Stimulated activated memory B cell treated with anti-CD40 and anti-IgM and Interleukin-4, amounts not matched to agents 10 μg/mL and 1 μg/mL and 100 μg/mL, for 72 hours (primary cell): ENCODE measurements around the gene AKT1.

ENCODE experiments used
- ATAC-seq: fragments of 150-1000 bp; cut with Tn5 transposase; 2 replicates; pipeline ENCODE4 v1.10.0; 2021
- H3K27ac Mint-ChIP-seq: one replicate; pipeline ENCODE4 v1.8.0; 2022; ENCODE audit warnings: mild to moderate bottlenecking, mixed read lengths
- H3K27me3 Mint-ChIP-seq: one replicate; pipeline ENCODE4 v1.8.0; 2022; ENCODE audit warnings: mixed read lengths
- H3K36me3 Mint-ChIP-seq: one replicate; pipeline ENCODE4 v1.8.0; 2022; ENCODE audit warnings: mixed read lengths
- H3K4me1 Mint-ChIP-seq: one replicate; pipeline ENCODE4 v1.8.0; 2022; ENCODE audit warnings: mixed read lengths
- H3K4me3 Mint-ChIP-seq: one replicate; pipeline ENCODE4 v1.8.0; 2022; ENCODE audit warnings: mild to moderate bottlenecking, moderate library complexity, mixed read lengths
- H3K9me3 Mint-ChIP-seq: one replicate; pipeline ENCODE4 v1.8.0; 2022; ENCODE audit warnings: mixed read lengths

The AKT1 gene

GRCh38 chr14:104766863-104767633 is 28.5 kb downstream of the AKT1 start:
- ATAC-seq = no peak
- peaks cover 5% of the 10 kb centered on the region for H3K9me3 Mint-ChIP-seq
- peaks cover 11% of the 10 kb centered on the region for H3K4me1 Mint-ChIP-seq
- H3K27me3 Mint-ChIP-seq = no peaks in the 10 kb centered on the region
- no peak overlapping the region for H3K4me3 Mint-ChIP-seq
- H3K36me3 Mint-ChIP-seq = peaks cover 41% of the 10 kb centered on the region
- H3K27ac Mint-ChIP-seq = no peak overlapping the region

GRCh38 chr14:104766256-104766862 is 29.2 kb downstream of the AKT1 start:
- Mint-ChIP-seq H3K9me3 (peaks cover 5% of the 10 kb centered on the region), H3K27me3 (no peaks in the 10 kb centered on the region), H3K4me3 (no peak overlapping the region), H3K4me1 (peaks cover 11% of the 10 kb centered on the region), H3K36me3 (peaks cover 41% of the 10 kb centered on the region), H3K27ac (no peak overlapping the region)
- ATAC-seq = no peak

- no peak overlapping the region for H3K27ac Mint-ChIP-seq
- peaks cover 42% of the 10 kb centered on the region for H3K36me3 Mint-ChIP-seq
- peaks cover 5% of the 10 kb centered on the region for H3K9me3 Mint-ChIP-seq
- H3K4me1 Mint-ChIP-seq = peaks cover 11% of the 10 kb centered on the region
- H3K4me3 Mint-ChIP-seq = no peak overlapping the region
- no peaks in the 10 kb centered on the region for H3K27me3 Mint-ChIP-seq
- no peak for ATAC-seq
Measured at GRCh38 chr14:104765517-104765916, 30.0 kb downstream of the AKT1 start.

- Mint-ChIP-seq H3K27me3 (no peaks in the 10 kb centered on the region), H3K4me1 (peaks cover 37% of the 10 kb centered on the region), H3K36me3 (peaks cover 58% of the 10 kb centered on the region), H3K4me3 (no peak overlapping the region), H3K9me3 (no peaks in the 10 kb centered on the region), H3K27ac (no peak overlapping the region)
- no peak for ATAC-seq
Measured at GRCh38 chr14:104758981-104759969, 36.3 kb downstream of the AKT1 start.

GRCh38 chr14:104757681-104758392 is 37.7 kb downstream of the AKT1 start:
- H3K9me3 Mint-ChIP-seq = no peaks in the 10 kb centered on the region
- H3K4me3 Mint-ChIP-seq = no peak overlapping the region
- peaks cover 58% of the 10 kb centered on the region for H3K36me3 Mint-ChIP-seq
- H3K27me3 Mint-ChIP-seq = no peaks in the 10 kb centered on the region
- peak overlapping the region; percentile 42 for H3K27ac Mint-ChIP-seq
- ATAC-seq = no peak
- peaks cover 46% of the 10 kb centered on the region for H3K4me1 Mint-ChIP-seq

- H3K27ac Mint-ChIP-seq = peak overlapping the region; percentile 42
- H3K9me3 Mint-ChIP-seq = no peaks in the 10 kb centered on the region
- H3K4me1 Mint-ChIP-seq = peaks cover 46% of the 10 kb centered on the region
- no peak overlapping the region for H3K4me3 Mint-ChIP-seq
- ATAC-seq = no peak
- H3K36me3 Mint-ChIP-seq = peaks cover 54% of the 10 kb centered on the region
- H3K27me3 Mint-ChIP-seq = no peaks in the 10 kb centered on the region
Measured at GRCh38 chr14:104757238-104757585, 38.3 kb downstream of the AKT1 start.

GRCh38 chr14:104756477-104757237 is 38.9 kb downstream of the AKT1 start:
- Mint-ChIP-seq H3K36me3 (peaks cover 49% of the 10 kb centered on the region), H3K27ac (peak overlapping the region; percentile 42), H3K4me1 (peaks cover 46% of the 10 kb centered on the region), H3K4me3 (no peak overlapping the region), H3K9me3 (no peaks in the 10 kb centered on the region), H3K27me3 (no peaks in the 10 kb centered on the region)
- ATAC-seq = no peak

GRCh38 chr14:104755621-104756020 is 39.9 kb downstream of the AKT1 start:
- Mint-ChIP-seq H3K27ac (peak overlapping the region; percentile 7), H3K27me3 (no peaks in the 10 kb centered on the region), H3K36me3 (peaks cover 38% of the 10 kb centered on the region), H3K4me3 (no peak overlapping the region), H3K4me1 (peaks cover 46% of the 10 kb centered on the region), H3K9me3 (no peaks in the 10 kb centered on the region)
- no peak for ATAC-seq

- no peak for ATAC-seq
- Mint-ChIP-seq H3K36me3 (peaks cover 26% of the 10 kb centered on the region), H3K27ac (peak overlapping the region; percentile 72), H3K4me3 (peak overlapping the region; percentile 80), H3K4me1 (peaks cover 47% of the 10 kb centered on the region), H3K27me3 (no peaks in the 10 kb centered on the region), H3K9me3 (no peaks in the 10 kb centered on the region)
Measured at GRCh38 chr14:104754213-104754851, 41.2 kb downstream of the AKT1 start.

- Mint-ChIP-seq H3K27me3 (no peaks in the 10 kb centered on the region), H3K27ac (peak overlapping the region; percentile 72), H3K4me3 (peak overlapping the region; percentile 80), H3K9me3 (no peaks in the 10 kb centered on the region), H3K4me1 (peaks cover 54% of the 10 kb centered on the region), H3K36me3 (peaks cover 20% of the 10 kb centered on the region)
- ATAC-seq = no peak
Measured at GRCh38 chr14:104753528-104754212, 41.9 kb downstream of the AKT1 start.

- Mint-ChIP-seq H3K27me3 (no peaks in the 10 kb centered on the region), H3K4me3 (peak within 1 kb of the TSS; percentile 80), H3K27ac (peak within 1 kb of the TSS; percentile 72), H3K4me1 (peaks cover 53% of the 10 kb centered on the region), H3K36me3 (peaks cover 15% of the 10 kb centered on the region), H3K9me3 (no peaks in the 10 kb centered on the region)
- ATAC-seq = peak; percentile 97
Measured at GRCh38 chr14:104752735-104753527, 42.6 kb downstream of the AKT1 start, which contains the start of gene SIVA1. TSS of gene SIVA1 (plus strand) at chr14:104753147. CDS start at chr14:104753202, 55 bp downstream.

GRCh38 chr14:104752423-104752734 is 43.2 kb downstream of the AKT1 start:
- Mint-ChIP-seq H3K4me3 (peak overlapping the region; percentile 80), H3K9me3 (no peaks in the 10 kb centered on the region), H3K27me3 (no peaks in the 10 kb centered on the region), H3K27ac (peak overlapping the region; percentile 72), H3K4me1 (peaks cover 47% of the 10 kb centered on the region), H3K36me3 (peaks cover 14% of the 10 kb centered on the region)
- no peak for ATAC-seq
